Ishikawa (cell line): ENCODE measurements around the gene PTPRM.

ENCODE experiments used
- CEBPB ChIP-seq: IDR thresholded peaks from 2 replicates; pipeline ENCODE4 v1.6.1; 2012
- CREB1 ChIP-seq: IDR thresholded peaks from 2 replicates; pipeline ENCODE4 v1.6.1; 2012; ENCODE audit warnings: low read depth
- EGR1 ChIP-seq: IDR thresholded peaks from 2 replicates; pipeline ENCODE4 v1.6.1; 2012
- EP300 ChIP-seq: IDR thresholded peaks from 2 replicates; pipeline ENCODE4 v1.6.1; 2012; ENCODE audit warnings: borderline replicate concordance
- FOXM1 ChIP-seq: IDR thresholded peaks from 2 replicates; pipeline ENCODE4 v1.6.1; 2012; ENCODE audit warnings: low read depth, borderline replicate concordance
- MAX ChIP-seq: IDR thresholded peaks from 2 replicates; pipeline ENCODE4 v1.6.1; 2012
- NFIC ChIP-seq: IDR thresholded peaks from 2 replicates; pipeline ENCODE4 v1.6.1; 2012
- RAD21 ChIP-seq: IDR thresholded peaks from 2 replicates; pipeline ENCODE4 v1.6.1; 2012; ENCODE audit warnings: low read depth
- REST ChIP-seq: IDR thresholded peaks from 2 replicates; pipeline ENCODE4 v1.6.1; 2012; ENCODE audit warnings: low read depth, mild to moderate bottlenecking
- TAF1 ChIP-seq: IDR thresholded peaks from 2 replicates; pipeline ENCODE4 v1.6.1; 2012; ENCODE audit warnings: low read depth, mild to moderate bottlenecking
- TCF12 ChIP-seq: IDR thresholded peaks from 2 replicates; pipeline ENCODE4 v1.6.1; 2012; ENCODE audit warnings: low read depth
- TEAD4 ChIP-seq: IDR thresholded peaks from 2 replicates; pipeline ENCODE4 v1.6.1; 2012
- USF1 ChIP-seq: IDR thresholded peaks from 2 replicates; pipeline ENCODE4 v1.6.1; 2012
- YY1 ChIP-seq: IDR thresholded peaks from 2 replicates; pipeline ENCODE4 v1.6.1; 2012; ENCODE audit warnings: low read depth
- ZBTB7A ChIP-seq: IDR thresholded peaks from 2 replicates; pipeline ENCODE4 v1.6.1; 2012; ENCODE audit warnings: low read depth

The PTPRM gene

GRCh38 chr18:7637269-7637668, 70.2 kb downstream of the PTPRM start:
- TF ChIP-seq ZBTB7A = no peak
- no peak for TF ChIP-seq YY1
- no peak for TF ChIP-seq TCF12
- TF ChIP-seq CREB1 = no peak
- no peak for TF ChIP-seq RAD21
- no peak for TF ChIP-seq REST
- TF ChIP-seq NFIC = no peak
- no peak for TF ChIP-seq EGR1
- no peak for TF ChIP-seq FOXM1
- TF ChIP-seq EP300 = no peak
- no peak for TF ChIP-seq MAX
- TF ChIP-seq CEBPB = no peak
- no peak for TF ChIP-seq TEAD4
- TF ChIP-seq TAF1 = no peak

GRCh38 chr18:7638321-7638720, 71.2 kb downstream of the PTPRM start:
- TF ChIP-seq RAD21 = no peak
- TF ChIP-seq USF1 = no peak
- no peak for TF ChIP-seq EP300
- no peak for TF ChIP-seq CREB1
- TF ChIP-seq TCF12 = no peak
- no peak for TF ChIP-seq REST
- no peak for TF ChIP-seq ZBTB7A
- no peak for TF ChIP-seq EGR1
- TF ChIP-seq MAX = no peak
- no peak for TF ChIP-seq CEBPB
- TF ChIP-seq FOXM1 = no peak
- no peak for TF ChIP-seq TEAD4
- no peak for TF ChIP-seq TAF1
- no peak for TF ChIP-seq NFIC

GRCh38 chr18:7641813-7642212, 74.7 kb downstream of the PTPRM start:
- TF ChIP-seq EP300 (no peak), RAD21 (no peak), TAF1 (no peak), YY1 (no peak), EGR1 (no peak), NFIC (no peak), REST (no peak), ZBTB7A (no peak), TCF12 (no peak), FOXM1 (no peak)

- no peak for TF ChIP-seq RAD21
- no peak for TF ChIP-seq CREB1
- TF ChIP-seq TEAD4 = no peak
- no peak for TF ChIP-seq ZBTB7A
- TF ChIP-seq NFIC = no peak
- no peak for TF ChIP-seq REST
- no peak for TF ChIP-seq CEBPB
- TF ChIP-seq TCF12 = no peak
- TF ChIP-seq USF1 = no peak
- no peak for TF ChIP-seq TAF1
- TF ChIP-seq YY1 = no peak
Measured at GRCh38 chr18:7642331-7642890, 75.3 kb downstream of the PTPRM start.
